Activated gamma-delta T cell treated with anti-CD3 and anti-CD28 coated beads, Interleukin-2, amount 50 U/mL, for 16 hours (primary cell): ENCODE results near the gene GALNT9.
"Not testable (repeated sequence)": the region's sequence is repeated elsewhere in the genome, so short reads cannot be mapped to it uniquely, and the experiment has no call there.

Experiments used
- DNase-seq: peaks from one replicate; pipeline ENCODE4 v3.0.0-alpha.2; 2020; ENCODE audit warnings: low read depth

Gene GALNT9

GRCh38 chr12:132154941-132155770, 174.2 kb downstream of the GALNT9 start:
- no peak for DNase-seq

- no peak for DNase-seq
These were observed 175.0 kb downstream of the GALNT9 start for GRCh38 chr12:132154341-132154761.

- DNase-seq = peak; percentile 41
These were observed 175.7 kb downstream of the GALNT9 start for GRCh38 chr12:132153501-132154340.

- DNase-seq = no peak
These were observed 176.4 kb downstream of the GALNT9 start for GRCh38 chr12:132152953-132153352.

- DNase-seq = no peak
These were observed 177.0 kb downstream of the GALNT9 start for GRCh38 chr12:132152411-132152821.

- no peak for DNase-seq
These were observed 177.5 kb downstream of the GALNT9 start for GRCh38 chr12:132151766-132152410.

- DNase-seq = no peak
These were observed 178.1 kb downstream of the GALNT9 start for GRCh38 chr12:132151145-132151765.

GRCh38 chr12:132150780-132151144, 178.6 kb downstream of the GALNT9 start:
- no peak for DNase-seq

GRCh38 chr12:132149526-132149925, 179.9 kb downstream of the GALNT9 start:
- DNase-seq = not testable (repeated sequence)

- DNase-seq = no peak
These were observed 180.9 kb downstream of the GALNT9 start for GRCh38 chr12:132148368-132149045.

GRCh38 chr12:132147423-132148367, 181.7 kb downstream of the GALNT9 start:
- no peak for DNase-seq

GRCh38 chr12:132146772-132147422, 182.5 kb downstream of the GALNT9 start:
- no peak for DNase-seq
